ENCODE measurements around the gene EHBP1L1. TPM values are rescaled to one million over a fixed set of nuclear protein-coding genes. Genes with fewer than 3 reads are reported as not detected.

The EHBP1L1 gene
- polyA plus RNA-seq, 2 of the 4 experiments (the other 2 are of a cell fraction) = 11.6 to 43.8 TPM

DNA sequence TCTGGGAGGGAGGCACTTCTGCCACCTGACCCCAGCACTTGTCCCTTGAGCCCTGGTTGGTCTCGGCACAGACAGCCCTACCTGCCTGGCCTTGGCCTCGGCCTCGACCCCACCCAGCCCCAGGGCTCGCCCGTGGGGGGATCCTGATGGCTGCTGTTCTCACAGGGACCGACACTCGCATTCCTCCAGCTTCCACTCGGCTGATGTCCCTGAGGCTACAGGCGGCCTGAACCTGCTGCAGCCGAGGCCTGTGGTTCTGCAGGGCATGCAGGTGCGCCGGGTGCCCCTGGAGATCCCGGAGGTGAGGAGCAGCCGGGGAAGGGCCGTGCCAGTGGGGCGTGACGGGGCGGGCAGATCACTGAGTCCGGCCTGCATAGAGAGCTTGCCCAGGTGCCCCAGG, 44.8 kb downstream of the EHBP1L1 start (continued):
- TF ChIP-seq, protein P1, sequence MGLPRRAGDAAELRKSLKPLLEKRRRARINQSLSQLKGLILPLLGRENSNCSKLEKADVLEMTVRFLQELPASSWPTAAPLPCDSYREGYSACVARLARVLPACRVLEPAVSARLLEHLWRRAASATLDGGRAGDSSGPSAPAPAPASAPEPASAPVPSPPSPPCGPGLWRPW (IDR thresholded peaks at IDR 0.05) = no peak
- no peak for TF ChIP-seq KDM1A (IDR thresholded peaks at IDR 0.05; ENCODE audit: low read depth)
- no peak for TF ChIP-seq POLR2A (IDR thresholded peaks at IDR 0.05; ENCODE audit: low read length)
- TF ChIP-seq MAZ (IDR thresholded peaks at IDR 0.05; ENCODE audit: borderline replicate concordance, low read depth, low read length) = no peak

DNA sequence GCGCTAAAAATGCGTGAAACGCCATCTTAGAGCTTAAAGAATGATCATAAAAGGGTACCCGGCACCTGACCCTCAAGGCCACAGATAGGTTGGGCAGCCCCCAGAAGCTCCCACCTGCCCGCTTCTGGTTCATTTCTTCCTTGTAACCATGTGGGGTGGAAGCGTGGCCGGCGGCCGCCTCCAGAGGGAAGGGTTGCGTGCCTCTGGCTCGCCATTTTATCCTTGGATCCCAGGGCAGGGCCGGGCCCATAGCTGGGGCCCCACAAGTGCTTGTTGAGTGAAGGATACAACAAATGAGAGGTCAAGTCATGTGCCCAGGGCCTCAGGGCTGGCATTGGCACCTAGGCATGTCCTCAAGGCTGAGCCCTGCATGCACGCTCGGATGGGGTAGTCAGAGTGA, 45.6 kb downstream of the EHBP1L1 start:
- ChIA-PET CTCF (interaction anchor here (1.1 to 1.5 kb wide), 4 partner anchors 17 to 423 kb away, joined by 3 to 5 read pairs (median 4); partner anchors contain the start of gene SIPA1), POLR2A (no interaction called here)
- H3K4me1 ChIP-seq = peaks cover 10% of the 10 kb centered on the region; the same call in 1 of the 3 replicates
- no peak overlapping the region for H3K4me3 ChIP-seq
- H3K27ac ChIP-seq = no peak overlapping the region
- no peak for TF ChIP-seq RAD21 (conservative IDR thresholded peaks at IDR 0.05 in 1 of 2, IDR thresholded peaks at IDR 0.05 in 1 of 2)
- no peak for TF ChIP-seq ZSCAN20 (CRISPR knock-in tag; IDR thresholded peaks at IDR 0.05)
- TF ChIP-seq, protein P2, sequence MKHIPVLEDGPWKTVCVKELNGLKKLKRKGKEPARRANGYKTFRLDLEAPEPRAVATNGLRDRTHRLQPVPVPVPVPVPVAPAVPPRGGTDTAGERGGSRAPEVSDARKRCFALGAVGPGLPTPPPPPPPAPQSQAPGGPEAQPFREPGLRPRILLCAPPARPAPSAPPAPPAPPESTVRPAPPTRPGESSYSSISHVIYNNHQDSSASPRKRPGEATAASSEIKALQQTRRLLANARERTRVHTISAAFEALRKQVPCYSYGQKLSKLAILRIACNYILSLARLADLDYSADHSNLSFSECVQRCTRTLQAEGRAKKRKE (CRISPR knock-in tag; IDR thresholded peaks at IDR 0.05; ENCODE audit: low read depth) = no peak
- no peak for TF ChIP-seq TFCP2L1 (CRISPR knock-in tag; IDR thresholded peaks at IDR 0.05)
- TF ChIP-seq, protein P3, sequence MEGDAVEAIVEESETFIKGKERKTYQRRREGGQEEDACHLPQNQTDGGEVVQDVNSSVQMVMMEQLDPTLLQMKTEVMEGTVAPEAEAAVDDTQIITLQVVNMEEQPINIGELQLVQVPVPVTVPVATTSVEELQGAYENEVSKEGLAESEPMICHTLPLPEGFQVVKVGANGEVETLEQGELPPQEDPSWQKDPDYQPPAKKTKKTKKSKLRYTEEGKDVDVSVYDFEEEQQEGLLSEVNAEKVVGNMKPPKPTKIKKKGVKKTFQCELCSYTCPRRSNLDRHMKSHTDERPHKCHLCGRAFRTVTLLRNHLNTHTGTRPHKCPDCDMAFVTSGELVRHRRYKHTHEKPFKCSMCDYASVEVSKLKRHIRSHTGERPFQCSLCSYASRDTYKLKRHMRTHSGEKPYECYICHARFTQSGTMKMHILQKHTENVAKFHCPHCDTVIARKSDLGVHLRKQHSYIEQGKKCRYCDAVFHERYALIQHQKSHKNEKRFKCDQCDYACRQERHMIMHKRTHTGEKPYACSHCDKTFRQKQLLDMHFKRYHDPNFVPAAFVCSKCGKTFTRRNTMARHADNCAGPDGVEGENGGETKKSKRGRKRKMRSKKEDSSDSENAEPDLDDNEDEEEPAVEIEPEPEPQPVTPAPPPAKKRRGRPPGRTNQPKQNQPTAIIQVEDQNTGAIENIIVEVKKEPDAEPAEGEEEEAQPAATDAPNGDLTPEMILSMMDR (IDR thresholded peaks at IDR 0.05) = no peak
- no peak for TF ChIP-seq EHMT2 (IDR thresholded peaks at IDR 0.05; ENCODE audit: low read depth)
- no peak for TF ChIP-seq POLR2A (IDR thresholded peaks at IDR 0.05; ENCODE audit: low read length)
- TF ChIP-seq KDM1A (IDR thresholded peaks at IDR 0.05; ENCODE audit: low read depth) = no peak
- TF ChIP-seq NFE2L2 (conservative IDR thresholded peaks at IDR 0.05; ENCODE audit: low read length) = no peak
- no peak for TF ChIP-seq FOSL2 (IDR thresholded peaks at IDR 0.05)
- no peak for TF ChIP-seq FOSL2 (CRISPR knock-in tag; IDR thresholded peaks at IDR 0.05)
- no peak for TF ChIP-seq RCOR1 (IDR thresholded peaks at IDR 0.05; ENCODE audit: low read depth, low read length)
- TF ChIP-seq EHF (CRISPR knock-in tag; IDR thresholded peaks at IDR 0.05) = no peak
- TF ChIP-seq KDM5A (IDR thresholded peaks at IDR 0.05) = no peak
- no peak for TF ChIP-seq MAFK (IDR thresholded peaks at IDR 0.05; ENCODE audit: partially characterized antibody)
- TF ChIP-seq HOXB13 (CRISPR knock-in tag; IDR thresholded peaks at IDR 0.05; ENCODE audit: low read depth) = no peak
- no peak for TF ChIP-seq ZNF302 (CRISPR knock-in tag; IDR thresholded peaks at IDR 0.05)
- no peak overlapping the region for H3K4me2 ChIP-seq
- WGBS (ENCODE audit: missing lambda C conversion rate) = 95% methylated on average over 14 of the region's 14 CpGs
- ATAC-seq (no peak), FAIRE-seq (no peak), DNase-seq (ENCODE audit: low read depth in 1 of 2, low spot score in 1 of 2) (no peak)
- no peaks in the 10 kb centered on the region for H3K9me3 ChIP-seq

DNA sequence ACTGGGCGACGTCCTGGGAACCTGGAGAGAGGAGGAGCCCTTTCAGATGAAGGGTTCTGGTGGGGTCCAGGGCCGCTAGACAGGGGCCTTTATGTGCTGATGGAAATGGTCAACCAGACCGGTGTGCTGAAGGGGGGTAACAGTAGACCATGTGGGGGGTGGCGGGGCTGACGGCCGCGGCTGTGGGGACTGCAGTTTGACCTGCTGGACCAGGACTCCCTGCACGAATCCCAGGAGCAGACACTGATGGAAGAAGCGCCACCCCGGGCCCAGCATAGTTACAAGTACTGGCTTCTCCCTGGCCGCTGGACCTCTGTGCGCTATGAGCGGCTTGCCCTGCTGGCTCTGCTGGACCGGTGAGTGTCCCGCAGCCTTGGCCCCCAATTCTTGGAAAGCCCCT, 46.2 kb downstream of the EHBP1L1 start:
- FAIRE-seq = no peak
- CTCF ChIA-PET = interaction anchor here (0.7 to 1.6 kb wide), 4 partner anchors 27 to 423 kb away, joined by 3 to 5 read pairs (median 4); no protein-coding TSS in a partner anchor
- Histone ChIP-seq H3K4me3 (no peak overlapping the region), H3K9me3 (no peaks in the 10 kb centered on the region), H3K27ac (no peak overlapping the region), H3K4me1 (peaks cover 5% of the 10 kb centered on the region; the same call in 1 of the 3 replicates), H3K4me2 (no peak overlapping the region)
- no peak for TF ChIP-seq SMC3 (IDR thresholded peaks at IDR 0.05)
- no peak for ATAC-seq
- no peak for DNase-seq (ENCODE audit: low read depth in 1 of 2, low spot score in 1 of 2)
- whole genome bisulfite sequencing (ENCODE audit: missing lambda C conversion rate) = 91% methylated on average over 13 of the region's 16 CpGs
- POLR2A ChIA-PET = no interaction called here

DNA sequence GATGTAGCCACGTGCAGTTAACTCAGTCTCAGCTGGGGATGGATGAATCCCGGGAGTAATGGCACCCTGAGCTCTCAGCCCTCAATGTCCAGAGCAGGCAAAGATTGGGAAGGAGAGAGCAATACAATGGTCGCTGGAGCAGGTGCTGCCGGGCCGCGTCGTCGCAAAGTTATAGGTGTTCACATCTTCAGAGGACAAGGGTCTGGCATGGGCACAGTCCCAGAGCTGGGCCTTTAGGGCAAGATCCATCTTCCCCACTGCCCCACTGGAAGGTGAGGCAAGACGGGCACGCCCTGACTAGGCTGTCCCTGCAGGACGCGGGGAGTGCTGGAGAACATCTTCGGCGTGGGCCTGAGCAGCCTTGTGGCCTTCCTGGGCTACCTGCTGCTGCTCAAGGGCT, 47.3 kb downstream of the EHBP1L1 start:
- ChIA-PET CTCF (interaction anchor here (0.7 to 5.5 kb wide), 5 partner anchors 9 to 238 kb away, joined by 3 to 54 read pairs (median 3); partner anchors contain the start of genes KAT5 and SIPA1), POLR2A (interaction anchor here (1.4 kb wide), 1 partner anchor 8 kb away, joined by 4 read pairs; no protein-coding TSS in a partner anchor)
- Histone ChIP-seq H3K4me2 (no peak overlapping the region), H3K27ac (no peak overlapping the region), H3K9me3 (no peaks in the 10 kb centered on the region), H3K4me3 (no peak overlapping the region), H3K4me1 (no peaks in the 10 kb centered on the region)
- WGBS (ENCODE audit: missing lambda C conversion rate) = 92% methylated on average over 14 of the region's 14 CpGs
- no peak for DNase-seq (ENCODE audit: low read depth in 1 of 2, low spot score in 1 of 2)
- no peak for TF ChIP-seq HDAC2 (IDR thresholded peaks at IDR 0.05)
- no peak for TF ChIP-seq FOSL2 (IDR thresholded peaks at IDR 0.05)
- no peak for TF ChIP-seq FOSL2 (CRISPR knock-in tag; IDR thresholded peaks at IDR 0.05)
- TF ChIP-seq MYC (IDR thresholded peaks at IDR 0.05; ENCODE audit: borderline replicate concordance, low read length) = no peak
- no peak for TF ChIP-seq ZFP36 (IDR thresholded peaks at IDR 0.05; ENCODE audit: borderline replicate concordance, partially characterized antibody)
- no peak for TF ChIP-seq ZSCAN20 (CRISPR knock-in tag; IDR thresholded peaks at IDR 0.05)
- TF ChIP-seq PHF8 (IDR thresholded peaks at IDR 0.05; ENCODE audit: borderline replicate concordance, low read depth) = no peak
- no peak for ATAC-seq
- no peak for FAIRE-seq

All from A549 (cell line).